Hepatocyte (in vitro differentiated cells): ENCODE data around the gene TP63. TPM values are rescaled to one million over a fixed set of nuclear protein-coding genes. Genes with fewer than 3 reads are reported as not detected.

Experiments used
- DNase-seq: peaks from one replicate; pipeline ENCODE4 v3.0.0-alpha.2; 2016; ENCODE audit warnings: low spot score
- H2AFZ ChIP-seq: fragments of 200-600 bp; sonication (generic); 2 replicates; pipeline ENCODE4 v1.6.0; 2016; ENCODE audit warnings: antibody characterized with exemption, mild to moderate bottlenecking
- H3K27ac ChIP-seq: fragments of 200-600 bp; sonication (generic); 2 replicates; pipeline ENCODE4 v1.5.1; 2016; ENCODE audit warnings: mild to moderate bottlenecking
- H3K27me3 ChIP-seq: fragments of 200-600 bp; sonication (generic); 2 replicates; pipeline ENCODE4 v1.6.1; 2016
- H3K36me3 ChIP-seq: fragments of 200-600 bp; sonication (generic); replicated peaks from 2 replicates; pipeline ENCODE4 v1.5.1; 2016; ENCODE audit warnings: low read depth; ENCODE audit not compliant: insufficient read depth
- H3K4me1 ChIP-seq: fragments of 200-600 bp; sonication (generic); 2 replicates; pipeline ENCODE4 v1.5.1; 2016; ENCODE audit warnings: mild to moderate bottlenecking, moderate library complexity; ENCODE audit not compliant: insufficient read depth
- H3K4me2 ChIP-seq: fragments of 200-600 bp; sonication (generic); 2 replicates; pipeline ENCODE4 v1.6.0; 2016
- H3K4me3 ChIP-seq: fragments of 200-600 bp; sonication (generic); 2 replicates; pipeline ENCODE4 v1.5.1; 2016; ENCODE audit warnings: mild to moderate bottlenecking
- H3K79me2 ChIP-seq: fragments of 200-600 bp; sonication (generic); 2 replicates; pipeline ENCODE4 v1.6.0; 2017; ENCODE audit warnings: mild to moderate bottlenecking
- H3K9me2 ChIP-seq: fragments of 200-600 bp; sonication (generic); replicated peaks from 2 replicates; pipeline ENCODE4 v1.6.0; 2017; ENCODE audit warnings: mild to moderate bottlenecking; ENCODE audit not compliant: insufficient read depth
- H3K9me3 ChIP-seq: fragments of 200-600 bp; sonication (generic); 2 replicates; pipeline ENCODE4 v1.5.1; 2016; ENCODE audit warnings: low read depth, mild to moderate bottlenecking
- H4K20me1 ChIP-seq: fragments of 200-600 bp; sonication (generic); 2 replicates; pipeline ENCODE4 v1.6.0; 2016; ENCODE audit warnings: mild to moderate bottlenecking; ENCODE audit not compliant: insufficient read depth, poor library complexity, severe bottlenecking
- CTCF ChIP-seq: fragments of 200-600 bp; sonication (generic); IDR thresholded peaks from 2 replicates; pipeline ENCODE4 v1.5.1; 2016; ENCODE audit warnings: antibody characterized with exemption, mild to moderate bottlenecking; ENCODE audit not compliant: poor library complexity
- EZH2 ChIP-seq: fragments of 200-600 bp; sonication (generic); IDR thresholded peaks from 2 replicates; pipeline ENCODE4 v1.6.1; 2016; ENCODE audit warnings: antibody characterized with exemption, mild to moderate bottlenecking, borderline replicate concordance
- EZH2phosphoT487 ChIP-seq: fragments of 200-600 bp; sonication (generic); IDR thresholded peaks from one replicate; pipeline ENCODE4 v1.6.1; 2018; ENCODE audit warnings: antibody characterized with exemption, mild to moderate bottlenecking, low read depth, moderate library complexity; ENCODE audit not compliant: unreplicated experiment, severe bottlenecking
- WGBS: methylation state at CpG from one replicate; pipeline ENCODE4 v1.1.6; 2016; ENCODE audit warnings: low lambda C conversion rate; ENCODE audit errors: missing lambda C conversion rate; 5-methylcytosine and 5-hydroxymethylcytosine counted together
- polyA plus RNA-seq: library from polyadenylated mRNA; unstranded; fragments of >200 nt; fragmentation: Nextera tagmentation; extraction: Ambion mirVana; gene quantifications from 2 replicates; pipeline ENCODE4 v1.2.1, GENCODE V29; 2016
- total RNA-seq: library from RNA; depleted of rRNA; stranded (reverse); fragments of >200 nt; gene quantifications from 2 replicates; pipeline ENCODE4 v1.2.3, GENCODE V29; 2014

Gene TP63
- total and polyA plus RNA-seq, 2 experiments from 2014 or later: 1.9 to 2.4 TPM

- H3K36me3 ChIP-seq: no peaks in the 10 kb centered on the region
- no peak overlapping the region for H2AFZ ChIP-seq
- no peak overlapping the region for H3K4me2 ChIP-seq
- H3K79me2 ChIP-seq: no peaks in the 10 kb centered on the region
- H3K4me3 ChIP-seq: no peak overlapping the region
- no peaks in the 10 kb centered on the region for H3K9me3 ChIP-seq
- H4K20me1 ChIP-seq: no peaks in the 10 kb centered on the region
- no peaks in the 10 kb centered on the region for H3K27me3 ChIP-seq
- no peak for TF ChIP-seq EZH2phosphoT487
- no peaks in the 10 kb centered on the region for H3K9me2 ChIP-seq
- no peaks in the 10 kb centered on the region for H3K4me1 ChIP-seq
- H3K27ac ChIP-seq: no peak overlapping the region
- WGBS: 77% methylated on average over 2 of the region's 2 CpGs
- DNase-seq: no peak
These were observed 123.2 kb downstream of the TP63 start for GRCh38 chr3:189754356-189754755.

DNA sequence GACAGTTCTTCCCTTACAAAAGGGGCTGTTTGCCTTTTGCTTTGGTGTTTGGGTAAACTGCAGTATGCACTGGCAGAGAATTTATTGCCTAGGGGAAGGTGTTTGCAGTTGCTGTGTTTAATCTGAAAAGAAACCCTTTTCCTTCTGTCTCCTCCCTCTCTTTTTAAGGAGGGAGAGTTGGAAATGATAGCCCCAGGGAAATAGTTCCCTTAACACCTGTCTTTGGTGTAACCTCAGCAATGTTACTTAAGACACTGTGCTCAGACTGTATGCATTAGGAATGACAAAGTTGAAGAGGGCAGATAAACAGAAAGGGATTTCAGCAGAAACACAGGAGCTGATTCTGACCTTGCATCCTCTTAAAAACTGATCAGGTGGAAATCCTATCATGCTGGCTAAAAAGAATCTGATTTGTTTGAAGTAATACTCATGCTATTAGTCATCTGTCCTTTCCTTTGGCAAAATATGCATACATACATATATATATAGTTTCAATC lies 125.4 kb downstream of the TP63 start:
- Histone ChIP-seq H3K79me2 (no peaks in the 10 kb centered on the region), H2AFZ (no peak overlapping the region), H4K20me1 (no peaks in the 10 kb centered on the region)

GRCh38 chr3:189758186-189758585 lies 127.0 kb downstream of the TP63 start:
- H2AFZ ChIP-seq: no peak overlapping the region
- WGBS: 94% methylated on average over 6 of the region's 6 CpGs
- no peaks in the 10 kb centered on the region for H3K27me3 ChIP-seq
- no peaks in the 10 kb centered on the region for H4K20me1 ChIP-seq
- H3K36me3 ChIP-seq: no peaks in the 10 kb centered on the region
- DNase-seq: no peak
- H3K9me3 ChIP-seq: no peaks in the 10 kb centered on the region
- H3K4me2 ChIP-seq: no peak overlapping the region
- H3K27ac ChIP-seq: no peak overlapping the region
- no peaks in the 10 kb centered on the region for H3K79me2 ChIP-seq
- H3K4me1 ChIP-seq: no peaks in the 10 kb centered on the region
- H3K4me3 ChIP-seq: no peak overlapping the region
- TF ChIP-seq CTCF: no peak
- no peaks in the 10 kb centered on the region for H3K9me2 ChIP-seq

More for the DNA sequence above, 125.4 kb downstream of the TP63 start:
- DNase-seq: no peak
- no peak for TF ChIP-seq CTCF
- no peak for TF ChIP-seq EZH2
- TF ChIP-seq EZH2phosphoT487: no peak
- no peak overlapping the region for H3K4me2 ChIP-seq
- H3K4me1 ChIP-seq: no peaks in the 10 kb centered on the region
- H3K27me3 ChIP-seq: no peaks in the 10 kb centered on the region
- no peaks in the 10 kb centered on the region for H3K9me3 ChIP-seq
- H3K9me2 ChIP-seq: no peaks in the 10 kb centered on the region
- no peak overlapping the region for H3K27ac ChIP-seq
- H3K36me3 ChIP-seq: no peaks in the 10 kb centered on the region
- no peak overlapping the region for H3K4me3 ChIP-seq

DNA sequence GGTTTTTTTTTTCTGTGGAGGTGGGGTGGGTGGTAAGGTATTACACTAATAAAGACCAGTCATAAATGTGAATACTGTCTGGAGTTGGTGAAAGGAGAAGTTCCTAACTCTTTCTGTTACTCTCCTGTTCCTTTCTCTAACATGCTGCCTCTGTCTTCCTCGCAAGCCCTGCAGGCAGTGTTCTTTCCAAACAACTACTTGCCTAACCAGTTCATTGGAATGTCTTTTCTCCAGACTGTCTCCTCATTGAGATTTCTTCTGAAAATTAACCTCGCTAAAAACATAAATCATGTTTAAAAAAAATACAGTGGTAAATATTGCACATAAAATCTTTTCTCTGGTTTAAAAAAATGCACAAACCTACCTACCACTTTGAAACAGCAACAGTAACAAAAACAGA lies 135.2 kb downstream of the TP63 start:
- no peak overlapping the region for H2AFZ ChIP-seq
- H3K4me1 ChIP-seq: peaks cover 4% of the 10 kb centered on the region
- no peaks in the 10 kb centered on the region for H3K79me2 ChIP-seq
- peak overlapping the region; percentile 14 for H3K4me2 ChIP-seq
- no peaks in the 10 kb centered on the region for H3K9me3 ChIP-seq
- no peaks in the 10 kb centered on the region for H4K20me1 ChIP-seq
- WGBS: 20% methylated on average over 2 of the region's 2 CpGs
- TF ChIP-seq CTCF: no peak
- TF ChIP-seq EZH2phosphoT487: no peak
- no peak for TF ChIP-seq EZH2
- no peak overlapping the region for H3K4me3 ChIP-seq
- peak overlapping the region; percentile 24 for H3K27ac ChIP-seq
- no peaks in the 10 kb centered on the region for H3K36me3 ChIP-seq
- no peaks in the 10 kb centered on the region for H3K9me2 ChIP-seq
- peak; percentile 38 for DNase-seq
- H3K27me3 ChIP-seq: no peaks in the 10 kb centered on the region
